Omental fat pad (tissue), 4 donors: ENCODE measurements around the gene KIF5C. TPM values are rescaled to one million over a fixed set of nuclear protein-coding genes. Genes with fewer than 3 reads are reported as not detected.
A peak's percentile ranks its signal among the peaks of the same experiment; 100 is the strongest.
"Not testable (repeated sequence)": the region's sequence is repeated elsewhere in the genome, so short reads cannot be mapped to it uniquely, and the experiment has no call there.

Experiments
- ATAC-seq: fragments of 150-250 bp; one replicate; pipeline ENCODE4 v1.9.1; 2016; ENCODE audit warnings: mild to moderate bottlenecking, moderate library complexity; ENCODE audit not compliant: low FRiP score
- DNase-seq: peaks from one replicate; pipeline ENCODE4 v3.0.0-alpha.2; 2019; ENCODE audit warnings: low spot score
- total RNA-seq, 4 donors: library from RNA; depleted of rRNA; stranded (reverse); fragments of >200 nt; gene quantifications; one replicate each; pipeline ENCODE4 v1.1.0, GENCODE V29; 2016
- TF ChIP-seq, protein P1 (sequence below), 3 donors: fragments of 450-650 bp; IDR thresholded peaks; one replicate each; pipeline ENCODE4 v1.5.1; 2016 to 2017; ENCODE audit warnings: antibody characterized with exemption in 3 of 3, mild to moderate bottlenecking in 3 of 3, moderate library complexity in 2 of 3

Gene KIF5C
- total RNA-seq, 4 donors from 2014 or later: 0.88 to 4.5 (median 2.4) TPM

DNA sequence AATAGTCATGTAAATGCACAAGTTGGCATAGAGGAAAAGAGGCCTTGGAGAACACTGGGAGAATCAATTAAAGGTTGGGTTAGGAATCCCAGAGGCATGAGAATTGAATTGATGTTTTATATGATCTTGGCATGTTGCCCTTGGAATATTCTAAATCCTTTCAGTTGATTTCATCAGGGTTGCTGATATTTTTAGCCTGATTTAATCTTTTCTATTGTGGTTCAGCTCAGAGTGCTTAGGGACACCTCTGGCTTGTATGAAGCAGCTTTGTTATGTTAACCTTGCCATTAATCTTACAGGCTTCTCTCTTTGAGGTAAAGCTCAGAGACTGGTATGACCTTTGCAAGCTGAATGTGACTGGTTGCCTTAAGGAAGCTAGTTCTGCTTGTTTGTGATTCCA lies 99.1 kb downstream of the KIF5C start:
- DNase-seq (no peak), ATAC-seq (no peak)
- TF ChIP-seq, protein P1, sequence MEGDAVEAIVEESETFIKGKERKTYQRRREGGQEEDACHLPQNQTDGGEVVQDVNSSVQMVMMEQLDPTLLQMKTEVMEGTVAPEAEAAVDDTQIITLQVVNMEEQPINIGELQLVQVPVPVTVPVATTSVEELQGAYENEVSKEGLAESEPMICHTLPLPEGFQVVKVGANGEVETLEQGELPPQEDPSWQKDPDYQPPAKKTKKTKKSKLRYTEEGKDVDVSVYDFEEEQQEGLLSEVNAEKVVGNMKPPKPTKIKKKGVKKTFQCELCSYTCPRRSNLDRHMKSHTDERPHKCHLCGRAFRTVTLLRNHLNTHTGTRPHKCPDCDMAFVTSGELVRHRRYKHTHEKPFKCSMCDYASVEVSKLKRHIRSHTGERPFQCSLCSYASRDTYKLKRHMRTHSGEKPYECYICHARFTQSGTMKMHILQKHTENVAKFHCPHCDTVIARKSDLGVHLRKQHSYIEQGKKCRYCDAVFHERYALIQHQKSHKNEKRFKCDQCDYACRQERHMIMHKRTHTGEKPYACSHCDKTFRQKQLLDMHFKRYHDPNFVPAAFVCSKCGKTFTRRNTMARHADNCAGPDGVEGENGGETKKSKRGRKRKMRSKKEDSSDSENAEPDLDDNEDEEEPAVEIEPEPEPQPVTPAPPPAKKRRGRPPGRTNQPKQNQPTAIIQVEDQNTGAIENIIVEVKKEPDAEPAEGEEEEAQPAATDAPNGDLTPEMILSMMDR (IDR thresholded peaks at IDR 0.05): no peak

DNA sequence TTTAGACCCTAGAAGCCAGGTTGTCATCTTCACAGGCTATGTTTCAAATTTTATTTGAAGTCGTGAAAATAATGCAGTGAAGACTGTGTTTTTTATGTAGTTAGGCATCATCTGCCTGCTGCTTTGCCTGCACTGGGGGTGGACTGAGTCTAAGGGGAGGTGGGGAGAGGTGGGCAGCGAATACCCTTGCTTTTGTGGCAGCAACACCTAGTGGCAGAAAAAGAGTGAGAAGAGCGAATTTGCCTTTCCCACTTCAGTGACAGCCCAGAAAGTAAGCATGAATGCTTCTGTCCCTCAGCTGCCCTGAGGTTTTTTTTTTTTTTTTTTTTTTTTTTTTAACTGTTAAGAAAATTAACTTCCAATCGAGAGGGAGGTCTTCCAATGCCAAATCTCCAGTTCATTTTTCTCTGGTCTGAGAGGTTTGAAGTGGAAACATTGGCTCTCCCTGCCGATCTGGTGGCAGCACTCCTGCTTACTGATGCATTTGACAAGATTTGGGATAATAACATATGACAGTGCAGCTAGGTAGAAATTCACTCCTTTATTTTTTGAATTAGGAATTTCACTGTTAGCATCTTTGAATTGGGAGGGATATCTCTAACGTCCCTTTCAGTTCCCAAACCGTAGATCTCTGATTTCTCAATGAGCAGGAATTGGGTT lies 103.1 kb downstream of the KIF5C start:
- ATAC-seq (no peak), DNase-seq (no peak)
- TF ChIP-seq, protein P1 (IDR thresholded peaks at IDR 0.05): no peak

DNA sequence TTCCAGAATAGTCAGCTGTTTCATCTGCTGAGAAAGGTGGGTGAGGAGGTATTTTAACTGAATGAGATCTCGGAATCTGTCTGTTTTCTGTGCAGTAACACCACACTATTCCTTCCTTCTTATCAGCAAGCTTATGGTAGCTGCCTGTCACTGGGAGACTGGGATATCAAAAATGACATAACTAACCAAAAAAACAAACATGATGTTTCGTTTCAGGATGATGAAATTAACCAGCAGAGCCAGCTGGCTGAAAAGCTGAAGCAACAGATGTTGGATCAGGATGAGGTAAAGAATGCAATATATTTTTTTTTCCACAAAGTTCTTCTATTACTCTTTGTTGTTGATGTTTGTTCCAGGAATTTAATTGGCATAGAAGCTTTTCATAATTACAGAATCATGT lies 103.7 kb downstream of the KIF5C start:
- TF ChIP-seq, protein P1 (IDR thresholded peaks at IDR 0.05): no peak
- ATAC-seq (peak; percentile 59), DNase-seq (no peak)

DNA sequence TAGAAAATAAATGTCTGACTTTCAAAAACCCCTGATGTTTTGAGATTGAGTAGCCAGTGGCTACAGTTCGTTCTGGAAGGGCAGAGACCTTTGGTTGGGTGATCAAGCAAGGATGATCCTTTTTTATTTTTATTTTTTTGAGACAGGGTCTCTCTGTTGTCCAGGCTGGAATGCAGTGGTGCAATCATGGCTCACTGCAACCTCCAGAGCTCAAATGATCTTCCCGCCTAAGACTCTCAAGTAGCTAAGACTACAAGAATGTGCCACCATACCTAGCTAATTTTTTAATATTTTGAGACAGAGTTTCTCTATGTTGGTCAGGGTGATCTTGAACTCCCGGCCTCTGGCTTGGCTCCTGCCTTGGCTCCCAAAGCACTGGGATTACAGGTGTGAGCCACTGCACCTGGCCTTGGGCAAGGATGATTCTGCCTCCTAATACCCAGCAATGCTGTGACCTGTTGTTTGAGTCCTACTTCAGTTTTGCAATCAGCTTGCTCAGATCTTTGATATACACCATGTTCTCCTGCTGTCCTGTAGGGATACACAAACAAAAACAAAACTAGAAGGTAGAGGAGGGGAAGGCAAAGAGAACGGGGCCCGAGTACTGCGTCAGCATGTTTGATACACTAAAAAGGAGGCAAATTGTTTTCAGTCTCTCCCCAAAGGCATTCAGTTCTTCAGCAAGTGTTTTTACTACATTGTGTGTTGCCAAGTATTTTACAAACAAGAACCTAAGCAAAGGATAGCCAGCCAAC lies 104.3 kb downstream of the KIF5C start:
- TF ChIP-seq, protein P1 (IDR thresholded peaks at IDR 0.05): no peak
- DNase-seq (no peak), ATAC-seq (peak; percentile 23)

DNA sequence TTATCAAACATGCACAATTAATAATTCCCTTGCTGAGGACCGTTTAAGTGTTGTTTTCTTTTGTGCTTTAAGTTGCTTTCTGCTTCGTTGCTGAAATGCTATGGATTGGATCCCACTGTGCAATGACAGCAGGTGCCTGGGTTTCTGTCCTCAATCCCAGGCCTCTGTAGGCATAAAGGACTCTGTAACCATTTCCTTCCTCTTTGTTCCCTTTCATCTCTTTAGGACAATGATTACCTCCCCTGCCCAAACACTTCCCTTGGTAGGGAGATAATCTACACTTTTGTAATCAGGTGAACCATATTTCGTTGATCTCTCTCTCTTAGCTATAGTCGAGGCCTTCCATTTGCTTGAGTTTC lies 104.9 kb downstream of the KIF5C start:
- TF ChIP-seq, protein P1 (IDR thresholded peaks at IDR 0.05): no peak
- no peak for ATAC-seq
- DNase-seq: no peak

DNA sequence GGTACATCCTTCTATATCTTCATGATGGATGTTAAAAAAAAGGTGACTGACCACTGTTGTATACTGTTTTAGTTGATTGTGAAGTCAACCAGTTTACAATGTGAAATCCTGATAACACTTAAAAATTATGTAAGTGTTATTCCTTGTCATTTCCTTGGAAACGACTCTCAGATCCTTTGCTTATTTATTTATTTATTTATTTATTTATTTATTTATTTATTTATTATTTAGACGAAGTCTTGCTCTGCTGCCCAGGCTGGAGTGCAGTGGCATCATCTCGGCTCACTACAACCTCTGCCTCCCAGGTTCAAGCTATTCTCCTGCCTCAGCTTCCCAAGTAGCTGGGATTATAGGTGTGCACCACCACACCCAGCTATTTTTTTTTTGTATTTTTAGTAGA lies 105.5 kb downstream of the KIF5C start:
- ATAC-seq, DNase-seq: not testable (repeated sequence)

DNA sequence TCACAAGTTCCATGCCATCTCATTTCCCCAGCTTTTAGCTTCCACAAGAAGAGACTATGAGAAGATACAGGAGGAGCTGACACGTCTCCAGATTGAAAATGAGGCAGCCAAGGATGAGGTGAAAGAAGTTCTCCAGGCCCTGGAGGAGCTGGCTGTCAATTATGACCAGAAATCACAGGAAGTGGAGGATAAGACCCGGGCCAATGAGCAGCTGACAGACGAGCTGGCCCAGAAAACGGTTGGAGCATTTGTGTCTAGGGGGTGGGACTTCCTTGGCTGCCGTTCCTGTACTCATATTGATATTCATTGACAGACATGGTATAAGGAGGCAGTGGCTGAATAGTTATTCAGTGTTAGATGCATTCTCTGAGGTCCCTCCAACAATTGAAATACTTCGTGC lies 106.3 kb downstream of the KIF5C start:
- ATAC-seq (no peak), DNase-seq (no peak)
- TF ChIP-seq, protein P1 (IDR thresholded peaks at IDR 0.05): no peak
